ENCODE results near the gene SYP.

Gene SYP

GRCh38 chrX:49211074-49211473, 11.1 kb upstream of the SYP start:
- TF ChIP-seq ZNF670 (tag by site-specific recombination; IDR thresholded peaks at IDR 0.05; ENCODE audit: low read depth): no peak
- TF ChIP-seq WT1 (tag by site-specific recombination; IDR thresholded peaks at IDR 0.05): no peak
- TF ChIP-seq ZNF624 (tag by site-specific recombination; IDR thresholded peaks at IDR 0.05): no peak
- no peak for TF ChIP-seq ZNF16 (tag by site-specific recombination; IDR thresholded peaks at IDR 0.05; ENCODE audit: low read depth)
- no peak for TF ChIP-seq KLF10 (tag by site-specific recombination; IDR thresholded peaks at IDR 0.05)
- TF ChIP-seq, protein P1, sequence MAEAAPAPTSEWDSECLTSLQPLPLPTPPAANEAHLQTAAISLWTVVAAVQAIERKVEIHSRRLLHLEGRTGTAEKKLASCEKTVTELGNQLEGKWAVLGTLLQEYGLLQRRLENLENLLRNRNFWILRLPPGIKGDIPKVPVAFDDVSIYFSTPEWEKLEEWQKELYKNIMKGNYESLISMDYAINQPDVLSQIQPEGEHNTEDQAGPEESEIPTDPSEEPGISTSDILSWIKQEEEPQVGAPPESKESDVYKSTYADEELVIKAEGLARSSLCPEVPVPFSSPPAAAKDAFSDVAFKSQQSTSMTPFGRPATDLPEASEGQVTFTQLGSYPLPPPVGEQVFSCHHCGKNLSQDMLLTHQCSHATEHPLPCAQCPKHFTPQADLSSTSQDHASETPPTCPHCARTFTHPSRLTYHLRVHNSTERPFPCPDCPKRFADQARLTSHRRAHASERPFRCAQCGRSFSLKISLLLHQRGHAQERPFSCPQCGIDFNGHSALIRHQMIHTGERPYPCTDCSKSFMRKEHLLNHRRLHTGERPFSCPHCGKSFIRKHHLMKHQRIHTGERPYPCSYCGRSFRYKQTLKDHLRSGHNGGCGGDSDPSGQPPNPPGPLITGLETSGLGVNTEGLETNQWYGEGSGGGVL (tag by site-specific recombination; IDR thresholded peaks at IDR 0.05): no peak
- TF ChIP-seq ZNF324 (tag by site-specific recombination; IDR thresholded peaks at IDR 0.05): no peak
- TF ChIP-seq ZNF114 (tag by site-specific recombination; IDR thresholded peaks at IDR 0.05): no peak
- no peak for TF ChIP-seq ZNF112 (tag by site-specific recombination; IDR thresholded peaks at IDR 0.05)
- TF ChIP-seq ZFHX2 (tag by site-specific recombination; conservative IDR thresholded peaks at IDR 0.05): no peak
- TF ChIP-seq ZNF416 (tag by site-specific recombination; IDR thresholded peaks at IDR 0.05): no peak
- TF ChIP-seq KLF1 (tag by site-specific recombination; IDR thresholded peaks at IDR 0.05): no peak
- no peak for TF ChIP-seq ZNF302 (tag by site-specific recombination; IDR thresholded peaks at IDR 0.05; ENCODE audit: low read depth)
- TF ChIP-seq PATZ1 (tag by site-specific recombination; IDR thresholded peaks at IDR 0.05): no peak
- no peak for TF ChIP-seq ZSCAN23 (tag by site-specific recombination; IDR thresholded peaks at IDR 0.05)
- no peak for TF ChIP-seq YY2 (tag by site-specific recombination; IDR thresholded peaks at IDR 0.05)
- TF ChIP-seq BCL6B (tag by site-specific recombination; IDR thresholded peaks at IDR 0.05): no peak
- no peak for TF ChIP-seq KLF9 (tag by site-specific recombination; IDR thresholded peaks at IDR 0.05; ENCODE audit: low read depth)
- TF ChIP-seq ZNF404 (tag by site-specific recombination; IDR thresholded peaks at IDR 0.05): no peak
- TF ChIP-seq FEZF1 (tag by site-specific recombination; IDR thresholded peaks at IDR 0.05): no peak
- Histone ChIP-seq H3K4me3 (ENCODE audit: low read depth, low read length) (no peak overlapping the region), H3K36me3 (ENCODE audit: control insufficient read depth in 2 of 2, insufficient read depth in 1 of 2, low read length in 2 of 2) (no peaks in the 10 kb centered on the region), H3K4me1 (ENCODE audit: control insufficient read depth, insufficient read depth, low read length) (no peaks in the 10 kb centered on the region), H3K9me3 (ENCODE audit: control insufficient read depth, insufficient read depth, low read depth, low read length) (no peaks in the 10 kb centered on the region), H3K27ac (ENCODE audit: extremely low read depth, low read depth, low read length) (no peak overlapping the region)
- ChIA-PET POLR2A (no interaction called here), CTCF (no interaction called here)

GRCh38 chrX:49210406-49210805, 10.4 kb upstream of the SYP start:
- no peak for TF ChIP-seq OVOL3 (tag by site-specific recombination; IDR thresholded peaks at IDR 0.05)
- TF ChIP-seq PRDM1 (tag by site-specific recombination; IDR thresholded peaks at IDR 0.05): no peak
- TF ChIP-seq ZNF777 (tag by site-specific recombination; IDR thresholded peaks at IDR 0.05; ENCODE audit: borderline replicate concordance): no peak
- TF ChIP-seq BCL11A (tag by site-specific recombination; IDR thresholded peaks at IDR 0.05; ENCODE audit: low read depth): no peak
- no peak for TF ChIP-seq ZNF785 (tag by site-specific recombination; IDR thresholded peaks at IDR 0.05)
- no peak for TF ChIP-seq ZNF561 (tag by site-specific recombination; IDR thresholded peaks at IDR 0.05; ENCODE audit: borderline replicate concordance)
- TF ChIP-seq, protein P2, sequence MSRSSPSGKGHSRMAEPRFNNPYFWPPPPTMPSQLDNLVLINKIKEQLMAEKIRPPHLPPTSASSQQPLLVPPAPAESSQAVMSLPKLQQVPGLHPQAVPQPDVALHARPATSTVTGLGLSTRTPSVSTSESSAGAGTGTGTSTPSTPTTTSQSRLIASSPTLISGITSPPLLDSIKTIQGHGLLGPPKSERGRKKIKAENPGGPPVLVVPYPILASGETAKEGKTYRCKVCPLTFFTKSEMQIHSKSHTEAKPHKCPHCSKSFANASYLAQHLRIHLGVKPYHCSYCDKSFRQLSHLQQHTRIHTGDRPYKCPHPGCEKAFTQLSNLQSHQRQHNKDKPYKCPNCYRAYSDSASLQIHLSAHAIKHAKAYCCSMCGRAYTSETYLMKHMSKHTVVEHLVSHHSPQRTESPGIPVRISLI (tag by site-specific recombination; IDR thresholded peaks at IDR 0.05): no peak
- no peak for TF ChIP-seq ZNF704 (tag by site-specific recombination; IDR thresholded peaks at IDR 0.05)
- no peak for TF ChIP-seq ZBTB20 (tag by site-specific recombination; IDR thresholded peaks at IDR 0.05)
- TF ChIP-seq ZNF366 (tag by site-specific recombination; conservative IDR thresholded peaks at IDR 0.05): no peak
- no peak for TF ChIP-seq ZNF214 (tag by site-specific recombination; IDR thresholded peaks at IDR 0.05; ENCODE audit: borderline replicate concordance)
- TF ChIP-seq ZNF175 (tag by site-specific recombination; IDR thresholded peaks at IDR 0.05): no peak
- Histone ChIP-seq H3K4me1 (ENCODE audit: control insufficient read depth, insufficient read depth, low read length) (no peaks in the 10 kb centered on the region), H3K4me3 (ENCODE audit: low read depth, low read length) (no peak overlapping the region), H3K36me3 (ENCODE audit: control insufficient read depth in 2 of 2, insufficient read depth in 1 of 2, low read length in 2 of 2) (no peaks in the 10 kb centered on the region), H3K9me3 (ENCODE audit: control insufficient read depth, insufficient read depth, low read depth, low read length) (no peaks in the 10 kb centered on the region), H3K27ac (ENCODE audit: extremely low read depth, low read depth, low read length) (no peak overlapping the region)
- ChIA-PET POLR2A (no interaction called here), CTCF (interaction anchor here (1.1 kb wide), 1 partner anchor 20 kb away, joined by 3 read pairs; no protein-coding TSS in a partner anchor)
